Occipital lobe (tissue), 2 donors: ENCODE measurements around the gene ROBO3. TPM values are rescaled to one million over a fixed set of nuclear protein-coding genes. Genes with fewer than 3 reads are reported as not detected.

ENCODE experiments used
- DNase-seq: peaks from one replicate; lab custom pipeline; 2025; lab: John Stamatoyannopoulos, UW
- total RNA-seq: library from RNA; depleted of rRNA; stranded (reverse); fragments of >200 nt; gene quantifications from one replicate; pipeline ENCODE4 v1.2.3, GENCODE V29; 2014

The ROBO3 gene
- total RNA-seq, 1 donor from 2014 or later = 4.2 TPM

GRCh38 chr11:124918950-124919349 lies 53.7 kb downstream of the ROBO3 start, which contains the start of gene HEPN1:
Gene HEPN1, plus strand, starts transcription at chr11:124919250.
- DNase-seq = no peak

GRCh38 chr11:124919898-124920297 lies 54.7 kb downstream of the ROBO3 start:
- no peak for DNase-seq

GRCh38 chr11:124920356-124920755 lies 55.1 kb downstream of the ROBO3 start:
- no peak for DNase-seq

GRCh38 chr11:124920870-124921609 lies 55.8 kb downstream of the ROBO3 start:
- no peak for DNase-seq

GRCh38 chr11:124922831-124923230 lies 57.6 kb downstream of the ROBO3 start:
- DNase-seq = no peak

- DNase-seq = no peak
Observed at GRCh38 chr11:124923296-124923695, 58.1 kb downstream of the ROBO3 start.

- DNase-seq = no peak
Observed at GRCh38 chr11:124928942-124929665, 63.9 kb downstream of the ROBO3 start.

GRCh38 chr11:124930799-124931198 lies 65.6 kb downstream of the ROBO3 start:
- no peak for DNase-seq

Other genes with a start within 250 kb of the ROBO3 start
- gene TBRG1, start 242.6 kb upstream of the ROBO3 start, total RNA-seq = 42.7 TPM
- 9.7 TPM for gene SIAE, start 191.7 kb upstream of the ROBO3 start, total RNA-seq
- gene SPA17, start 191.5 kb upstream of the ROBO3 start, total RNA-seq = 5.1 TPM
- 2.7 TPM for gene NRGN, start 125.5 kb upstream of the ROBO3 start, total RNA-seq
- gene VSIG2, start 113.2 kb upstream of the ROBO3 start, total RNA-seq = not detected
- gene ESAM, start 103.1 kb upstream of the ROBO3 start, total RNA-seq = 3.7 TPM
- gene MSANTD2, start 65.0 kb upstream of the ROBO3 start, total RNA-seq = 18.9 TPM
- 3.6 TPM for gene ROBO4, start 32.4 kb downstream of the ROBO3 start, total RNA-seq
- gene HEPN1, start 53.8 kb downstream of the ROBO3 start, total RNA-seq = not detected
- 12.6 TPM for gene HEPACAM, start 70.6 kb downstream of the ROBO3 start, total RNA-seq
- 2.5 TPM for gene CCDC15, start 88.8 kb downstream of the ROBO3 start, total RNA-seq
- 3.4 TPM for gene SLC37A2, start 197.9 kb downstream of the ROBO3 start, total RNA-seq
- 23.9 TPM for gene TMEM218, start 246.2 kb downstream of the ROBO3 start, total RNA-seq